CD4-positive, CD25-positive, alpha-beta regulatory T cell (primary cell): ENCODE data around the gene ATG16L2. TPM values are rescaled to one million over a fixed set of nuclear protein-coding genes. Genes with fewer than 3 reads are reported as not detected.
A peak's percentile ranks its signal among the peaks of the same experiment; 100 is the strongest.
"Not testable (repeated sequence)": the region's sequence is repeated elsewhere in the genome, so short reads cannot be mapped to it uniquely, and the experiment has no call there.

Experiments
- ATAC-seq, 2 donors: fragments of 150-1000 bp; cut with Tn5 transposase; one replicate each; pipeline ENCODE4 v1.10.0; 2021; ENCODE audit warnings: low read depth in 2 of 2, moderate number of reproducible peaks in 2 of 2, moderate library complexity in 1 of 2
- DNase-seq, 3 donors: peaks; one replicate each; pipeline versions ENCODE4 v3.0.0 to v3.0.0-alpha.2; 2012 to 2022; ENCODE audit warnings: mixed read lengths in 1 of 3
- H3K27ac ChIP-seq: one replicate; pipeline ENCODE4 v1.7.0; 2013; ENCODE audit warnings: mild to moderate bottlenecking, low read length; ENCODE audit not compliant: insufficient read depth, poor library complexity, severe bottlenecking
- H3K27me3 ChIP-seq: one replicate; pipeline ENCODE4 v1.7.0; 2013; ENCODE audit warnings: low read length; ENCODE audit not compliant: control insufficient read depth, insufficient read depth
- H3K36me3 ChIP-seq: one replicate; pipeline ENCODE4 v1.7.0; 2013; ENCODE audit warnings: mild to moderate bottlenecking, low read length, moderate library complexity; ENCODE audit not compliant: control insufficient read depth, insufficient read depth
- H3K4me1 ChIP-seq: 2 replicates; pipeline ENCODE4 v1.7.0; 2013; ENCODE audit warnings: mild to moderate bottlenecking, low read length; ENCODE audit not compliant: insufficient read depth, control insufficient read depth, poor library complexity, severe bottlenecking
- H3K4me3 ChIP-seq: one replicate; pipeline ENCODE4 v1.7.0; 2013; ENCODE audit warnings: low read depth, mild to moderate bottlenecking, low read length, moderate library complexity
- H3K9me3 ChIP-seq, 2 experiments: 1 replicate in 1 of 2; 2 replicates in 1 of 2; pipeline ENCODE4 v1.7.0; 2013; ENCODE audit warnings: low read length in 2 of 2, mild to moderate bottlenecking in 1 of 2, moderate library complexity in 1 of 2; ENCODE audit not compliant: control insufficient read depth in 2 of 2
- H3K27ac Mint-ChIP-seq, 3 donors: one replicate each; pipeline ENCODE4 v1.8.0; 2020 to 2022; ENCODE audit warnings: mild to moderate bottlenecking in 3 of 3, mixed read lengths in 3 of 3, moderate library complexity in 2 of 3
- H3K27me3 Mint-ChIP-seq: one replicate; pipeline ENCODE4 v1.8.0; 2022; ENCODE audit warnings: mild to moderate bottlenecking, mixed read lengths
- H3K36me3 Mint-ChIP-seq: one replicate; pipeline ENCODE4 v1.8.0; 2020; ENCODE audit warnings: mixed read lengths
- H3K4me1 Mint-ChIP-seq, 4 donors: one replicate each; pipeline ENCODE4 v1.8.0; 2020 to 2022; ENCODE audit warnings: mixed read lengths in 4 of 4, mild to moderate bottlenecking in 1 of 4
- H3K4me3 Mint-ChIP-seq, 4 donors: one replicate each; pipeline ENCODE4 v1.8.0; 2020 to 2022; ENCODE audit warnings: mild to moderate bottlenecking in 4 of 4, mixed read lengths in 4 of 4, moderate library complexity in 3 of 4
- H3K9me3 Mint-ChIP-seq, 7 donors: one replicate each; pipeline ENCODE4 v1.8.0; 2020 to 2022; ENCODE audit warnings: mixed read lengths in 7 of 7, mild to moderate bottlenecking in 3 of 7, moderate library complexity in 2 of 7
- polyA plus RNA-seq, 4 donors: library from polyadenylated mRNA; unstranded; fragments of 300-500 nt; fragmentation: Illumina TruSeq; gene quantifications; one replicate each; pipeline ENCODE4 v1.2.3, GENCODE V29; 2021
- total RNA-seq: library from RNA; stranded (reverse); gene quantifications from one replicate; pipeline ENCODE4 v1.2.3, GENCODE V29; 2022

Gene ATG16L2
- total and polyA plus RNA-seq, 5 donors from 2014 or later: 6.7 to 89.9 (median 11.1) TPM

GRCh38 chr11:72848846-72849466, 34.7 kb downstream of the ATG16L2 start:
- peak in 1 of 2 donors; percentile 48 for ATAC-seq
- Mint-ChIP-seq H3K27ac (peak overlapping the region in 2 of 3 donors; percentile 43 to 67), H3K36me3 (peaks cover 18% of the 10 kb centered on the region), H3K4me3 (no peak overlapping the region), H3K9me3 (peaks cover 0 to 1% (median 0%) of the 10 kb centered on the region in 7 donors), H3K27me3 (no peaks in the 10 kb centered on the region), H3K4me1 (peaks cover 11 to 38% (median 24%) of the 10 kb centered on the region in 4 donors)
- H3K36me3 ChIP-seq: peaks cover 12% of the 10 kb centered on the region
- H3K27me3 ChIP-seq: no peaks in the 10 kb centered on the region
- DNase-seq: peak in 2 of 3 donors; percentile 48 to 63
- no peak overlapping the region for H3K4me3 ChIP-seq
- H3K9me3 ChIP-seq: no peaks in the 10 kb centered on the region
- H3K4me1 ChIP-seq: peaks cover 13% of the 10 kb centered on the region
- H3K27ac ChIP-seq: no peak overlapping the region

GRCh38 chr11:72850832-72851231, 36.6 kb downstream of the ATG16L2 start:
- DNase-seq (no peak), ATAC-seq (no peak)
- Mint-ChIP-seq H3K4me3 (no peak overlapping the region), H3K9me3 (peaks cover 0 to 1% (median 0%) of the 10 kb centered on the region in 7 donors), H3K4me1 (peaks cover 11 to 43% (median 24%) of the 10 kb centered on the region in 4 donors), H3K36me3 (peaks cover 19% of the 10 kb centered on the region), H3K27me3 (no peaks in the 10 kb centered on the region), H3K27ac (peak overlapping the region; percentile 67 to 84 (median 67))
- H3K27me3 ChIP-seq: no peaks in the 10 kb centered on the region
- no peak overlapping the region for H3K4me3 ChIP-seq
- no peak overlapping the region for H3K27ac ChIP-seq
- peaks cover 13% of the 10 kb centered on the region for H3K4me1 ChIP-seq
- no peaks in the 10 kb centered on the region for H3K9me3 ChIP-seq
- peaks cover 8% of the 10 kb centered on the region for H3K36me3 ChIP-seq

- Histone ChIP-seq H3K27me3 (no peaks in the 10 kb centered on the region), H3K27ac (no peak overlapping the region), H3K9me3 (no peaks in the 10 kb centered on the region), H3K4me1 (peaks cover 13% of the 10 kb centered on the region), H3K4me3 (no peak overlapping the region), H3K36me3 (peaks cover 7% of the 10 kb centered on the region)
- DNase-seq: no peak
- peaks cover 19% of the 10 kb centered on the region for H3K36me3 Mint-ChIP-seq
- H3K4me1 Mint-ChIP-seq: peaks cover 11 to 43% (median 24%) of the 10 kb centered on the region in 4 donors
- H3K27ac Mint-ChIP-seq: peak overlapping the region in 2 of 3 donors; percentile 67 to 75
- no peaks in the 10 kb centered on the region for H3K27me3 Mint-ChIP-seq
- peak overlapping the region in 1 of 4 donors; percentile 4 for H3K4me3 Mint-ChIP-seq
- ATAC-seq: no peak
- peaks cover 0 to 1% (median 0%) of the 10 kb centered on the region in 7 donors for H3K9me3 Mint-ChIP-seq
Observed at GRCh38 chr11:72851726-72852125, 37.5 kb downstream of the ATG16L2 start.

GRCh38 chr11:72856065-72856464, 41.9 kb downstream of the ATG16L2 start:
- peaks cover 25% of the 10 kb centered on the region for H3K36me3 Mint-ChIP-seq
- H3K4me3 Mint-ChIP-seq: no peak overlapping the region
- peaks cover 0 to 1% (median 0%) of the 10 kb centered on the region in 7 donors for H3K9me3 Mint-ChIP-seq
- Histone ChIP-seq H3K4me3 (no peak overlapping the region), H3K9me3 (no peaks in the 10 kb centered on the region), H3K4me1 (peaks cover 5% of the 10 kb centered on the region), H3K36me3 (peaks cover 14% of the 10 kb centered on the region), H3K27ac (no peak overlapping the region), H3K27me3 (no peaks in the 10 kb centered on the region)
- ATAC-seq: no peak
- DNase-seq: no peak
- H3K27ac Mint-ChIP-seq: no peak overlapping the region
- H3K4me1 Mint-ChIP-seq: peaks cover 12 to 27% (median 16%) of the 10 kb centered on the region in 4 donors
- no peaks in the 10 kb centered on the region for H3K27me3 Mint-ChIP-seq

GRCh38 chr11:72856551-72857345, 42.5 kb downstream of the ATG16L2 start:
- peaks cover 14% of the 10 kb centered on the region for H3K36me3 ChIP-seq
- H3K27ac ChIP-seq: no peak overlapping the region
- Mint-ChIP-seq H3K36me3 (peaks cover 25% of the 10 kb centered on the region), H3K27me3 (no peaks in the 10 kb centered on the region), H3K27ac (no peak overlapping the region), H3K4me1 (peaks cover 9 to 20% (median 13%) of the 10 kb centered on the region in 4 donors), H3K9me3 (peaks cover 0 to 1% (median 0%) of the 10 kb centered on the region in 7 donors), H3K4me3 (no peak overlapping the region)
- no peaks in the 10 kb centered on the region for H3K4me1 ChIP-seq
- no peaks in the 10 kb centered on the region for H3K27me3 ChIP-seq
- ATAC-seq: no peak
- H3K9me3 ChIP-seq: no peaks in the 10 kb centered on the region
- no peak overlapping the region for H3K4me3 ChIP-seq
- DNase-seq: no peak

- not testable (repeated sequence) for H3K27ac Mint-ChIP-seq, H3K27ac ChIP-seq, H3K9me3 Mint-ChIP-seq, H3K27me3 ChIP-seq, ATAC-seq, H3K27me3 Mint-ChIP-seq, H3K4me1 ChIP-seq, DNase-seq, H3K9me3 ChIP-seq, H3K4me3 Mint-ChIP-seq, H3K4me3 ChIP-seq
- peaks cover 5 to 12% (median 6%) of the 10 kb centered on the region in 4 donors for H3K4me1 Mint-ChIP-seq
- peaks cover 22% of the 10 kb centered on the region for H3K36me3 Mint-ChIP-seq
- H3K36me3 ChIP-seq: peaks cover 14% of the 10 kb centered on the region
Observed at GRCh38 chr11:72858267-72858666, 44.1 kb downstream of the ATG16L2 start.

GRCh38 chr11:72859126-72859525, 44.9 kb downstream of the ATG16L2 start:
- ATAC-seq: no peak

More at GRCh38 chr11:72859126-72859525, 44.9 kb downstream of the ATG16L2 start:
- no peaks in the 10 kb centered on the region for H3K4me1 ChIP-seq
- H3K36me3 ChIP-seq: peaks cover 14% of the 10 kb centered on the region
- Mint-ChIP-seq H3K36me3 (peaks cover 22% of the 10 kb centered on the region), H3K4me3 (no peak overlapping the region), H3K27me3 (no peaks in the 10 kb centered on the region), H3K27ac (no peak overlapping the region), H3K9me3 (no peaks in the 10 kb centered on the region), H3K4me1 (peaks cover 3 to 12% (median 5%) of the 10 kb centered on the region in 4 donors)
- H3K4me3 ChIP-seq: no peak overlapping the region
- H3K27ac ChIP-seq: no peak overlapping the region
- H3K9me3 ChIP-seq: no peaks in the 10 kb centered on the region
- no peak for DNase-seq
- H3K27me3 ChIP-seq: no peaks in the 10 kb centered on the region
